ENCODE results near the gene ZFC3H1.
"Not testable (repeated sequence)": the region's sequence is repeated elsewhere in the genome, so short reads cannot be mapped to it uniquely, and the experiment has no call there.

The ZFC3H1 gene

GRCh38 chr12:71578694-71579258, 84.9 kb downstream of the ZFC3H1 start:
- Histone ChIP-seq H3K9me3 (ENCODE audit: control insufficient read depth, low read length) (no peaks in the 10 kb centered on the region), H3K4me1 (ENCODE audit: control insufficient read depth, insufficient read depth, low read length, poor library complexity, severe bottlenecking) (no peaks in the 10 kb centered on the region), H3K36me3 (ENCODE audit: control insufficient read depth, insufficient read depth, low read length) (no peaks in the 10 kb centered on the region), H3K4me3 (ENCODE audit: extremely low read depth, insufficient read depth, low read length, poor library complexity, severe bottlenecking) (no peak overlapping the region), H3K27ac (ENCODE audit: low read depth, low read length, severe bottlenecking) (no peak overlapping the region)
- WGBS, 2 experiments (ENCODE audit: insufficient coverage in 2 of 2) = 92% methylated on average over 2 of the region's 5 CpGs; no CpG with 5 or more reads in 1 of the 2 experiments

DNA sequence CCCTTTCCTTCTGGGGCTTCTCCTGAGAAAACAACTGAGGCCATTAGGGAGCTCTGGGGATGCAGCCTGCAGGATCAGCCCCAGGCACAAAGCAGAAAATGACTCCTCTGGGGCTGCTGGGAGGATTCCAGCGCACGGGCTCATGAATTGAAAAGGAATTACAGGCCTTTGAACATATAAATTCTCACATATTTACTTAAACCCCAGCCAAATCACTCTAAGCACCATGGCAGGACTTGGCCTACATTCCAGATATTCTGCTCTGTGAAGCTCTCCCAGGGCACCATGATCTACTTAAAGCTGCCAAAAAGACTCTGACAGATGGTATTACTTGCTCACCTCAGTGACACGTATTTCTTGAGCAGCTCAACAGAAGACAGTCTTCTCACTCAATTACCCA, 87.2 kb downstream of the ZFC3H1 start:
- Histone ChIP-seq H3K27ac (ENCODE audit: low read depth, low read length, severe bottlenecking) (no peak overlapping the region), H3K36me3 (ENCODE audit: control insufficient read depth, insufficient read depth, low read length) (no peaks in the 10 kb centered on the region), H3K4me3 (ENCODE audit: extremely low read depth, insufficient read depth, low read length, poor library complexity, severe bottlenecking) (no peak overlapping the region), H3K4me1 (ENCODE audit: control insufficient read depth, insufficient read depth, low read length, poor library complexity, severe bottlenecking) (no peaks in the 10 kb centered on the region), H3K9me3 (ENCODE audit: control insufficient read depth, low read length) (no peaks in the 10 kb centered on the region)
- 88 to 100% methylated on average over 1 of the region's 3 CpGs for WGBS, 2 experiments (ENCODE audit: insufficient coverage in 2 of 2)

GRCh38 chr12:71569885-71570284, 93.8 kb downstream of the ZFC3H1 start:
- not testable (repeated sequence) for H3K27ac ChIP-seq (ENCODE audit: low read depth, low read length, severe bottlenecking); H3K4me3 ChIP-seq (ENCODE audit: extremely low read depth, insufficient read depth, low read length, poor library complexity, severe bottlenecking); H3K9me3 ChIP-seq (ENCODE audit: control insufficient read depth, low read length); H3K36me3 ChIP-seq (ENCODE audit: control insufficient read depth, insufficient read depth, low read length); H3K4me1 ChIP-seq (ENCODE audit: control insufficient read depth, insufficient read depth, low read length, poor library complexity, severe bottlenecking)
- 100% methylated on average over 2 of the region's 6 CpGs for WGBS, 2 experiments (ENCODE audit: insufficient coverage in 2 of 2)

DNA sequence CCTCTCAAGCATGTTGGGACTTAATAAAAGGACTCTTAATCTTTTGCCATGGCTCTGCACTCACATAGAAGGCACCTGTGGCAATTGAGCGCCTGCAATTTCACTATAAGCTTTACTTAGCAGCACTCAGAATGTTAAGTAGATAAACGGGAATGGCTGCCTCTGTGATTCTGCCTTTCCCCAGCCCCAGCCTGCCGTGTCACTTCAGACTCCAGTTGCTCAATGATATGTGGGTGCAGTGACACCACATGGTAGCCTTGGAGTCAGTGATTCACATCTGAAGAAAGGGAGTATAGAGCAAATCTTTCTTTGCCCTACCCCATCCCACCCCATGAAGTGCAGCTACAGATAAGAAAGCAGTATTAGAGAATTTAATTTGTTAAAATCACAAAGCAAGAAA, 96.1 kb downstream of the ZFC3H1 start:
- Histone ChIP-seq H3K9me3 (ENCODE audit: control insufficient read depth, low read length) (no peaks in the 10 kb centered on the region), H3K27ac (ENCODE audit: low read depth, low read length, severe bottlenecking) (no peak overlapping the region), H3K4me3 (ENCODE audit: extremely low read depth, insufficient read depth, low read length, poor library complexity, severe bottlenecking) (no peak overlapping the region), H3K4me1 (ENCODE audit: control insufficient read depth, insufficient read depth, low read length, poor library complexity, severe bottlenecking) (peaks cover 7% of the 10 kb centered on the region), H3K36me3 (ENCODE audit: control insufficient read depth, insufficient read depth, low read length) (peaks cover 3% of the 10 kb centered on the region)
- WGBS, 2 experiments (ENCODE audit: insufficient coverage in 2 of 2) = 88 to 90% methylated on average over 1 to 2 of the region's 3 CpGs

GRCh38 chr12:71566655-71567054, 97.0 kb downstream of the ZFC3H1 start:
- H3K36me3 ChIP-seq (ENCODE audit: control insufficient read depth, insufficient read depth, low read length) = peaks cover 3% of the 10 kb centered on the region
- H3K4me3 ChIP-seq (ENCODE audit: extremely low read depth, insufficient read depth, low read length, poor library complexity, severe bottlenecking) = no peak overlapping the region
- 100% methylated on average over 1 of the region's 2 CpGs; no CpG with 5 or more reads in 1 of the 2 experiments for WGBS, 2 experiments (ENCODE audit: insufficient coverage in 2 of 2)
- peak overlapping the region; percentile 45 for H3K27ac ChIP-seq (ENCODE audit: low read depth, low read length, severe bottlenecking)
- no peaks in the 10 kb centered on the region for H3K9me3 ChIP-seq (ENCODE audit: control insufficient read depth, low read length)
- peaks cover 7% of the 10 kb centered on the region for H3K4me1 ChIP-seq (ENCODE audit: control insufficient read depth, insufficient read depth, low read length, poor library complexity, severe bottlenecking)

GRCh38 chr12:71565535-71565934, 98.1 kb downstream of the ZFC3H1 start:
- H3K4me1 ChIP-seq (ENCODE audit: control insufficient read depth, insufficient read depth, low read length, poor library complexity, severe bottlenecking) = peaks cover 7% of the 10 kb centered on the region
- peaks cover 3% of the 10 kb centered on the region for H3K36me3 ChIP-seq (ENCODE audit: control insufficient read depth, insufficient read depth, low read length)
- H3K9me3 ChIP-seq (ENCODE audit: control insufficient read depth, low read length) = no peaks in the 10 kb centered on the region
- no peak overlapping the region for H3K4me3 ChIP-seq (ENCODE audit: extremely low read depth, insufficient read depth, low read length, poor library complexity, severe bottlenecking)
- no CpG with 5 or more reads among the region's 1 CpG for WGBS, 2 experiments (ENCODE audit: insufficient coverage in 2 of 2)
- no peak overlapping the region for H3K27ac ChIP-seq (ENCODE audit: low read depth, low read length, severe bottlenecking)

DNA sequence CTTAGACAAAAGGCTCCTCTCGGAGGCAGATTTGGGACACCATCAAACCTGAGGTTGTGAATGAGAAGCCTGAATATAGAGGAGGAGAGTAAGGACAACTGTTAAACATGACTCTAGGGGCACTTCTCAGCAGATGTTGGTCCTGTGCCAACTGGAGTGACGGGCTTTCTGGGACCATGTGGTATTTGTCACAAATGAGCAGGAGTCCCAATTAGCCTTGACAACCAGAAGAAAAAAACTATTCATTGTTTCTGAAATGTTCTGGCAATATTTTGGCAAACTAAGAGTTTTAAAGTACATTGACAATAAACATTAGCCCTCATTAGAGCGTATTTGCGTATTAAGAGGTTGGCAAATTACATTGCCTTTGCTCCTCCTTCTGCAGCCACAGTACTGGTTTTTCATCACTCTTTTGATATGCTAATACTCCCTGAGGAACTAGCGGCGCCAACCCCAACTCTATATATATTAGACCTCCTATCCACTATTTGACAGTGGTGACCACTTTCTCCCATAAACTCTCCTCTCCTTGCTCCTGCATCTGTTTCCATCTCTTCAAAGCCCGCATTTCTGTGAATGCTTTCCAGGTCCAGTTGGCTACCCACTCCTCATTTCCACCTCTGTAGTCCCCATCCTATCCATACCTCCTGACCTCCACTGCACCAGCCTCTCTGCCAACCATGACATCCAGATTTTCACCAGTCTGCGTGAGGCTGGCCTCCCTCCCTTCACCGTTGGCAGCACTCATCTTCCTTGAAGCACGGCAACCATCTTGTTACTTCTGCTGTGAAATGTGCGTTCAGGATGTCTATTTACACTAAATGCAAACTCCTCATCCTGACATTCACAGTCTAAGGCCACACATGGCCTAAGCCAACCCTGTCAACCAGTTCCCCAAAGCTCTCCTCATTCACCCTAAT, 100.7 kb downstream of the ZFC3H1 start:
- Histone ChIP-seq H3K9me3 (ENCODE audit: control insufficient read depth, low read length) (no peaks in the 10 kb centered on the region), H3K36me3 (ENCODE audit: control insufficient read depth, insufficient read depth, low read length) (peaks cover under 1% of the 10 kb centered on the region), H3K4me3 (ENCODE audit: extremely low read depth, insufficient read depth, low read length, poor library complexity, severe bottlenecking) (no peak overlapping the region), H3K4me1 (ENCODE audit: control insufficient read depth, insufficient read depth, low read length, poor library complexity, severe bottlenecking) (peaks cover 16% of the 10 kb centered on the region), H3K27ac (ENCODE audit: low read depth, low read length, severe bottlenecking) (no peak overlapping the region)
- WGBS, 2 experiments (ENCODE audit: insufficient coverage in 2 of 2) = 86 to 89% methylated on average over 8 of the region's 11 CpGs
